NCI-H2227 treated with DMSO at 0.1 percent for 48 hours (cell line): Measurements from ENCODE around the gene TTC34.
"Not testable (repeated sequence)": the region's sequence is repeated elsewhere in the genome, so short reads cannot be mapped to it uniquely, and the experiment has no call there.

ENCODE experiments used
- DNase-seq: peaks from one replicate; lab custom pipeline; 2025; lab: John Stamatoyannopoulos, UW

TTC34 gene

GRCh38 chr1:2755426-2755825 is 46.1 kb downstream of the TTC34 start:
- DNase-seq, result not testable (repeated sequence)

- not testable (repeated sequence) for DNase-seq
Measured at GRCh38 chr1:2754597-2754996, 46.9 kb downstream of the TTC34 start.

GRCh38 chr1:2752503-2752902 is 49.0 kb downstream of the TTC34 start:
- not testable (repeated sequence) for DNase-seq

GRCh38 chr1:2751866-2752265 is 49.6 kb downstream of the TTC34 start:
- not testable (repeated sequence) for DNase-seq

GRCh38 chr1:2750766-2751730 is 50.4 kb downstream of the TTC34 start:
- DNase-seq, result not testable (repeated sequence)

- DNase-seq, result not testable (repeated sequence)
Measured at GRCh38 chr1:2750041-2750680, 51.3 kb downstream of the TTC34 start.

GRCh38 chr1:2748626-2749025 is 52.9 kb downstream of the TTC34 start:
- not testable (repeated sequence) for DNase-seq

- DNase-seq, result not testable (repeated sequence)
Measured at GRCh38 chr1:2694796-2695195, 106.7 kb downstream of the TTC34 start.

GRCh38 chr1:2690180-2690579 is 111.3 kb downstream of the TTC34 start:
- not testable (repeated sequence) for DNase-seq

- not testable (repeated sequence) for DNase-seq
Measured at GRCh38 chr1:2688336-2688665, 113.2 kb downstream of the TTC34 start.

GRCh38 chr1:2687638-2688335 is 113.7 kb downstream of the TTC34 start:
- not testable (repeated sequence) for DNase-seq

GRCh38 chr1:2687174-2687591 is 114.3 kb downstream of the TTC34 start:
- DNase-seq, result not testable (repeated sequence)

- not testable (repeated sequence) for DNase-seq
Measured at GRCh38 chr1:2686091-2686863, 115.2 kb downstream of the TTC34 start.

GRCh38 chr1:2685671-2686070 is 115.8 kb downstream of the TTC34 start:
- DNase-seq, result not testable (repeated sequence)

- DNase-seq, result not testable (repeated sequence)
Measured at GRCh38 chr1:2684878-2685277, 116.6 kb downstream of the TTC34 start.

- not testable (repeated sequence) for DNase-seq
Measured at GRCh38 chr1:2684000-2684399, 117.5 kb downstream of the TTC34 start.

- DNase-seq, result not testable (repeated sequence)
Measured at GRCh38 chr1:2683321-2683741, 118.2 kb downstream of the TTC34 start.

- not testable (repeated sequence) for DNase-seq
Measured at GRCh38 chr1:2682879-2683278, 118.6 kb downstream of the TTC34 start.

- DNase-seq, result not testable (repeated sequence)
Measured at GRCh38 chr1:2676726-2677125, 124.8 kb downstream of the TTC34 start.

GRCh38 chr1:2671656-2672055 is 129.8 kb downstream of the TTC34 start:
- not testable (repeated sequence) for DNase-seq

- not testable (repeated sequence) for DNase-seq
Measured at GRCh38 chr1:2659806-2660205, 141.7 kb downstream of the TTC34 start.
